COLO668 (cell line): ENCODE measurements around the gene RNU5D-1.
"Not testable (repeated sequence)": the region's sequence is repeated elsewhere in the genome, so short reads cannot be mapped to it uniquely, and the experiment has no call there.

Experiments
- DNase-seq: peaks from one replicate; lab custom pipeline; 2025; ENCODE audit not compliant: unreplicated experiment; lab: John Stamatoyannopoulos, UW

RNU5D-1 gene

DNA sequence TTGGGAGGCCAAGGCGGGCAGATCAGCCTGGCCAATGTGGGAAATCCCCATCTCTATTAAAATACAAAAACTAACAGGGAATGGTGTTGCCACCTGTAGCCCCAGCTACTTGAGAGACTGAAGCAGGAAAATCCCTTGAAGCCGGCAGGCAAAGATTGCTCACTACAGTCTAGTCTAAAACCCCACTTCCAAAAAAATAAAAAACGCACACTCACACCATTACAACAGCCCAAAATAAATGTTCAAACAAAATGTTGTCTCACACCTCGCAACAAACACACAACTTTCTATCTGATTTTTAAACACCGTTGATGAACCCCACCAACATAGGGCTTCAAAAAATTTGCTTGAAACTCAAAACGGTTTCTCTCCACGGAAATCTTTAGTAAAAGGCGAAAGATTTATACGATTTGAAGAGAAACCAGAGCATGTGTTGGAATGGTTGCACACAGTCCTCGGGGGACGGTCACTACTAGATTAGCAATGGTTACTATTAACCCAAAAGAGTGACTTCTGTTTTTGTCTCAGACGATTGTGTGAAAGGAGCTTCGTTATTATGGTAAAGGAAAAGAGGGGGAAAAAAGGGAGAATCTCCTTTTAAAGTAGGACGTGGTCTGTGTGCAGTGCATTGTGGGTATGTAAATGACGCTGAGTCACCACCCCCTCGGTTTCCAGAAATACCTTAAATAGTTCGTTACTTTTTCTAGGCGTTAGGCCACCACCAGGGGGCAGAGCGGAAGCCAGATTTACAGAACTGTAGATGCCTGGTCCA, at the start of gene RNU5D-1:
Gene RNU5D-1, minus strand, starts transcription at position 430 of the 772 bp plus-strand sequence.
- peak; percentile 98 for DNase-seq

DNA sequence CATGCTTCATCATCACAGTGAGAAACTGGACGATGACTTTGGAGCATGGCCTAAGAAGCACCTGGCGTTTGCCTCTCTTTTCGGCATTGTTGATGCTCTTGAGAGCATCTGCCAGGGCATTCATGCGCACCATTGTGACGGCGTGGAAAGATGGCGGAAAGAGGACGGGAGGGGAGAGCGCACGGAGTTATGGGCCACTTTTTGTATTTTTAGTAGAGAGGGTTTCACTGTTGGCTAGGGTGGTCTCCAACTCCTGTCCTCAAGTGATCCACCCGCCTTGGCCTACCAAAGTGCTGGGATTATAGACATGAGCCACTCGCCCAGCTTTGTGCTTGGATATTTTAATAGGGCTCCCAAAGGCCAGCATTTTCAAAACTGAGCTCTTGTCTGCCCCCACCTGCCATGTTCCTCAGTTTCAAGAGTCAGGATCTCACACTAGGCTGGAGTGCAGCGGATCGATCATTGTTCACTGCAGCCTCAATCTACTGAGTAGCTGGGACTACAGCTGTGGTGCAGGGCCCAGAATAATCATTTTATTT, 49.7 kb upstream of the RNU5D-1 start:
- DNase-seq, result no peak

DNA sequence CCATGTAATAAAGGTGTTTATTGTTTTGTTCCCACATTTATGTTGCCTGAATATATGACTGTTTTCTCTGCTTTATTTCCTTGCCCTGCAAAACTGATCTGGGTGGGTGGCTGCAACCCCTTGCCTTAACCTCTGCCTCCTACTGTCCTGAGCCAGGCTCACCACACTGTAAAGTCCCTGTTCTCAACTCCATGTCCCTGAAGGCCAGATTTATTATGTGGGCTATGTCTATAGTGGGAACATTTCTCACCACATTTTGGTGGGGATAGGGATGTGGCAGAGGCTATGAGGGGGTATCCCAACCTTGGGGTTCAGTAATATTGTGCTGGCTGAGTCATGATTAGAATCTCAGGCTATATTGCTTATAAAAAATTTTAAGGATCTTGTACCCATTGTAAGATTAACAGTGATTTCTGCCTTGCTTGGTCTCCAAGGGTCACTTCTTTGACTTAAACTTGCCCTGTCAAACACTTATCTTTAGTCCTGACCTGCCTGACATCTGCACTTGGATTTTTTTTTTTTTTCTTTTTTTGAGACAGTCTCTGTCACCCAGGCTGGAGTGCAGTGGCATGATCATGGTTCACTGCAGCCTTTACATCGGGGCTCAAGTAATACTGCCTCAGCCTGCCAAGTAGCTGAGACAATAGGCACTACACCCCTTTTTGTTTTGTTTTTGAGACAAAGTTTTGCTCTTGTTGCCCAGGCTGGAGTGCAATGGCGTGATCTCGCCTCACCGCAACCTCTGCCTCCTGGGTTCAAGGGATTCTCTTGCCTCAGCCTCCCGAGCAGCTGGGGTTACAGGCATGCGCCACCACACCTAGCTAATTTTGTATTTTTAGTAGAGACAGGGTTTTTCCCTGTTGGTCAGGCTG, 48.0 kb upstream of the RNU5D-1 start:
- no peak for DNase-seq

DNA sequence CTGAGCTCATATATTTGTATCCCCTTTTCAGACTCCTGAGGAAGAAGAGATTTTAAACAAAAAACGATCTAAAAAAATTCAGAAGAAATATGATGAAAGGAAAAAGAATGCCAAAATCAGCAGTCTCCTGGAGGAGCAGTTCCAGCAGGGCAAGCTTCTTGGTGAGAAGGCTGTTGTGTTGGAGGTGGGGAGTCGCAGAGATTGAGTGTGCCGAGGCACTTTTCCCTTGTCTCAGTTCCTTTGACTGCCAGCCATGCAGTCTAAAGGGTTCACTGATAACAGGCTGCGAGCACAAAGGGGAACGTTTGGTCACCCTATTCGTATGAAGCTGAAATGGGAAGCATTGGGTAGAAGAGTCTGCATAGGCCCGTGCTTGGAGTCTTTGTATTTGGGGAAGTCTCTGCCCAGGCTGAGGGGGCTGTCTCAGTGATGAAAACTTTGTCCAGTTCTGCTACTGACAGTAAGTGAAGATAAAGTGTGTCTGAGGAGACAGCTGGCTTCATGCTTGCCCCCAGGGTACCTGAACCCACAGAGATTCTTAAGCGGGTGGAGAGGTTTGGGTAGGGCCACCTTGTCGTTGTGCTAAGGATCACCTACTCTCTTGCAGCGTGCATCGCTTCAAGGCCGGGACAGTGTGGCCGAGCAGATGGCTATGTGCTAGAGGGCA, 47.1 kb upstream of the RNU5D-1 start:
- no peak for DNase-seq

DNA sequence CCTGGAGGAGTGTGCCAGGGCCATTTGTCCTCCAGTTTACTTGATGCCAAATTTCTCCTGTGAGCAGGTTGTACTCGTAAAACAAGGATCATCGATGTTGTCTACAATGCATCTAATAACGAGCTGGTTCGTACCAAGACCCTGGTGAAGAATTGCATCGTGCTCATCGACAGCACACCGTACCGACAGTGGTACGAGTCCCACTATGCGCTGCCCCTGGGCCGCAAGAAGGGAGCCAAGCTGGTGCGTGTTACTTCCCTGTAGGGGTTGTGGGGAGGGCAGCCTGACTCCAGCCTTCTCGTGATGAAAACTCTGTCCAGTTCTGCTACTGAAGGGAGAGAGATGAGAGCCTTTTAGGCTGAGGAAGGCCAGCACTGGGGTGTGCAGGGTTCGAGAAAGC, 46.6 kb upstream of the RNU5D-1 start:
- DNase-seq, result no peak

DNA sequence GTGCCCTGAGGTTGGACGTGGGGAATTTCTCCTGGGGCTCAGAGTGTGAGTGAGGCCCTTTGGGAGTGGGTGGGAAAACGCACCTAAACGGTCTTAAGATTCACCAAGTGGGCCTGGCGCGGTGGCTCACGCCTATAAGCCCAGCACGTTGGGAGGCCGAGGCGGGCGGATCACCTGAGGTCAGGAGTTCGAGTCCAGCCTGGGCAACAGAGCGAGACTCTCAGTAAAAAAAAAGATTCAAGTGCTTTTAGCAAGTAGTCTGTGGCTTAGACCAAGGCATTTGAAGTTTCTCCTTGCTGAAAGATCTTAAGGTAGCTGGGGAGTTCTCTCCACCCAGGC, 45.7 kb upstream of the RNU5D-1 start:
- DNase-seq, result no peak

DNA sequence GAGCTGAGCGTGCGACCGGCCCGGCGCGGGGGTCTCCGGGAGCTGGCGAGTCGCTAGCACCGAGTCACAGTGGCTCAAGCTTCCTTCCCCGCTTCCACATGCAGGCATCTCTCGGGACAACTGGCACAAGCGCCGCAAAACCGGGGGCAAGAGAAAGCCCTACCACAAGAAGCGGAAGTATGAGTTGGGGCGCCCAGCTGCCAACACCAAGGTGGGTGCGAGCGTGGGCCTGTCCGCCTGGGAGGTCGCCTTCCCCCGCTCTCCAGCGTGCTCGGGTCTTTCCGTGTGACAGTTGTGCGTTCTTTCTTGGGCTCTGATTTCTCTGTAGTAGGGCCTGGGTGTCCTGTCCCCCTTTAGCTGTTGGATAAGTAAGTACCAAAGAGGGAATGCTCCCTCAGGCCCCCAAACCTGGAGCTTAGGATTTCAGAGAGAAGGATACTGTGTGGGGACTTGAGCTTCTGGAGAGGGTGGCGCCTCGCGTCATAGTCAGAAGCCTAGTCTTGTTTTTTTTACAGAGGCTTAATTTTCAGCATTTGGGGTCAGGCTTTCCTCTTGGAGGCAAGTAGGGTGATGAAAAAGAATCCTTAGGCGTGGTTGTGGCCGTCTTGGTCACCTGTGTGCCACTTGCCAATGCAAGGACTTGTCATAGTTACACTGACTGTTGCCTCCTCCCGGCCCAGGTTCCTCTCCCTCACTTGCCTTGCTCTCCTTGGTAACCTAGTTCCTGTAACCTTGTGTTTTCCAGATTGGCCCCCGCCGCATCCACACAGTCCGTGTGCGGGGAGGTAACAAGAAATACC, 45.2 kb upstream of the RNU5D-1 start:
- DNase-seq, result peak; percentile 71

DNA sequence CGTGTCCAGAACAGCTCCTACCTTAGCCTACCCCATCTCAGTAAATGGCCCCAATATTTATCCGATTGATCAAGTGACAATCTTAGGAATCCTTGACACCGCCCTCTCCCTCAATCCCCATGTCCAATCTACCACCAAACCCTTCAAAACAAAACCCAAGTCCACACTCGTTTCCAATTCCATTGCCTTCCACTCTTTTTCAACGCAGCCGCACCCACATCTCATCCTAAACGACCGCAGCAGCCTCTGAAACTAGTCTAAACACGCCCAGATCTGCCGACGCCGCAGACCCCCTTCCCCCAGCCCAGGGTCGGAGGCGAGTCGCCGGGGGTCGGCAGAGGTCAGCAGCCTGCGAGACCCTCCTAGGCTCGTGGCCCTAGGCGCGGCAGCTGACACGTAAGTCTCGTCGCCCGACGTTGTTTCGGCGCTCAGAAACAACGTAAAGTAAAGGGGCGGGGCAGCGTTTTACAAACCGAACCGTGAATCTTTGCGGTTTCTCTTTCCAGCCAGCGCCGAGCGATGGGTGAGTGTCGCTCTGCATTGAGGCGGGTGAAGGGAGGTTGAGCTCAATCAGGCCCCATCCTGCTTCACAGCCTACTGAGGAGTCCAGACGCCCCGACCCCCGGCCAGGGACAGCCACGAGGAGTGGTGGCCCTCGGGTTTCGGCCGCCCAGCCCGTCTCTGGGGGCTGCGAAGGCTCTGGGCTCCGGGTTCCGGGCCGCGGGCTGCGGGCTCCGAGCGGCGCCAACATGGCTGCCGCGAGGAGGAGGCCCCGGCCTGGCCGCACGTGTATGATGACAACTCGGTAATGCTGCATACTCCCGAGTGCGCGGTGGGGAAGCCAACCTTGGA, 44.3 kb upstream of the RNU5D-1 start, which contains the start of gene RPS8:
Gene RPS8, plus strand, starts transcription at position 463 of the 852 bp plus-strand sequence. Its CDS starts 57 bp downstream, at position 520.
- DNase-seq, result peak; percentile 99

DNA sequence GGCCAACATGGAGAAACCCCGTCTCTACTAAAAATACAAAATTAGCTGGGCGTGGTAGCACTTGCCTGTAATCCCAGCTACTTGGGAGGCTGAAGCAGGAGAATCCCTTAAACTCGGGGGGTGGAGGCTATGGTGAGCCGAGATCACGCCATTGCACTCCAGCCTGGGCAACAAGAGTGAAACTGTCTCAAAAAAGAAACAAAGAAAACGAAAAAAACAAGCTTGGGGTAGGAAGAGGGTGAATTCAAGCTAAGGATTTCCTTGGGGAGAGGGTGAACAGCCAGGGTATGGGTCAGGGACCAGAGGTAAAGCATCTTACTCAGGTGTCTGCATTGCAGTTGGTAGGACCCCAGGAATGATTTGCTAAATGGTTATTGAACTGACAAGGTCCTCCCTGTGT, 35.5 kb upstream of the RNU5D-1 start:
- not testable (repeated sequence) for DNase-seq

DNA sequence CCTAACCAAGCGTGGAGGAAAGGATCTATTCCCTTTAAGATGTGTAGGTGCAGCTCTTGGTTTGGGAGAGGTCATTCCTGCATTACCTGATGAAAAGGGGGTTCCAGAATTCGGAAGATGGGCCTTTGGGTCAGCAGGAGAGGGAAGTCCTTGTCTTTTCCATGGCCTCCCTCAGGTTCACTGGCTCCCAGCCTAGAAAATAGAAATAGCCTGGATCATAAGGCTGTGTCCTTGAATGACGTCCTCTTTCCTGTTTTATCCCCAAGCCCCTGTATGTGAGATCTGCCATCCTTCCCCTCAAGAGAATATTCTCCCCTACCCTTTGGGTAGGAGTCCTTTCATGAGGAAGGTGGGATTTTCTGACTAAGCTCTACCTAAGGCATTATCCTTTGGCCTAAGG, 29.9 kb upstream of the RNU5D-1 start:
- no peak for DNase-seq

DNA sequence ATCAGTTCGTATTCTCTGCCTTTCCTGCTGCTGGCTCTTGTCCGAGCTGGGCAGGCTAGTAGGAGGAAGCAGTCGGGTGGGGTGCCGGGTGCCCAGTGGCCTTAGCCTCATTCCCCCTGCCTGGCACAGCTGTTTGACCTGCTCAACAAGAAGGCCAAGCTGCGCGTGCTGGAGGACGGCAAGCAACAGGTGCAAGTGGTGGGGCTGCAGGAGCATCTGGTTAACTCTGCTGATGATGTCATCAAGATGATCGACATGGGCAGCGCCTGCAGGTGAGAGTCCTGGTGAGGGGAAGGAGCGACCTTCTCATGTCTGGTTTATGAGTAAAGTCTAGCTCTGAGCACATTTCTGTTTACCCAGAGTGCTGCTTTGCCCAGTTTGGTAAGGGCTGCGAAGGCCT, 28.1 kb upstream of the RNU5D-1 start:
- no peak for DNase-seq

DNA sequence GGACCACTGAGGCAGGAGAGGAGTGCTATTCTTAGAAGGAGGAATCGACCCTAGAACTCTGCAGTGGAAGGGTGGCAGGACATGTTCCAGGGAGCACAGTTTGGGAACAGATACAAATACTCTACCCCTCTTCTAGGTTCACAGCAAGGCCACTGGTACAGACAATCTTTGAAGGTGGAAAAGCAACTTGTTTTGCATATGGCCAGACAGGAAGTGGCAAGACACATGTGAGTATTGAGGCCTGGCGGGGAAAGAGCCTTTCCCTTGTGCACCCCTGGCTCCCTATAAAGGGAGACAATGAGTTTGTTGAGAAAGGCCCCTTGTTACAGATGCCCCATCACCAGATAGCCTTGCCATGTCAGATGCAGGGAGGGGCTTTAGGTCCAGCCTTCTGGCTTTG, 26.4 kb upstream of the RNU5D-1 start:
- no peak for DNase-seq

DNA sequence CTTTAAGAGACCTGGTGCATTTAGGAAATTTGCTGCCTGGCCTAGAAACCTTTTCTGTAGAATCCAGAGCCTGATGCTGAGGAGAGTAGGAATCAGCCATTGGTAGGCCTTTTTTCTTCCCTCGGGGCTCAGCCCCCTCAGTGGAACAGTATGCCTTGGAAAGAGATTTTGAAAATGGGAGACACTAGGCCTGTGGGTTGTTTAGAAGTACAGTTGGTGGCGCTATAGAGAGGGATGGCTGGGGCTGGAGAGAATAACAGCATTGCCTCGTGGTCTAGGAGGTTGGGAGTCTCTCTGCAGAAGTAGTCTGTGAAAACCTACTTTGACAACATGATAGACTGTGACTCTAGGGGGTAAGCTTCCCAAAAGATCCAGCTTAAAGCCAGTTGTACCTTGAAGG, 16.9 kb upstream of the RNU5D-1 start:
- no peak for DNase-seq

DNA sequence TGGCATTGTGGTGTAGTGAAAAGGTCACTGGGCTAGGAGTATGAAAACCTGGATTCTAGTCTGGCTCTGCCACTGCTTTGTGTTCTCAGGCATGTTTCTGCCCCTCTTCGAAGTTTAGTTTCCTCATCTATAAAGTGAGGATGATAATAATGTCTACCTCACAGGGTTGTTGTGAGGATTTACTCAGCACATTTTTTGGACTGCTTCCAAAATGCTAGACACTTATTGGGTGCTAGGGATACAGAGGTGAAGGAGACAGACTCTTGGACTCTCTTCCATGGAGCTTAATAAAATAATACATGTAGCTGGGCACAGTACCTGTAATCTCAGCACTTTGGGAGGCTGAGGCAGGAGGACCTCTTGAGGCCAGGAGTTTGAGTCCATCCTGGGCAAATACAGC, 12.2 kb upstream of the RNU5D-1 start:
- no peak for DNase-seq

DNA sequence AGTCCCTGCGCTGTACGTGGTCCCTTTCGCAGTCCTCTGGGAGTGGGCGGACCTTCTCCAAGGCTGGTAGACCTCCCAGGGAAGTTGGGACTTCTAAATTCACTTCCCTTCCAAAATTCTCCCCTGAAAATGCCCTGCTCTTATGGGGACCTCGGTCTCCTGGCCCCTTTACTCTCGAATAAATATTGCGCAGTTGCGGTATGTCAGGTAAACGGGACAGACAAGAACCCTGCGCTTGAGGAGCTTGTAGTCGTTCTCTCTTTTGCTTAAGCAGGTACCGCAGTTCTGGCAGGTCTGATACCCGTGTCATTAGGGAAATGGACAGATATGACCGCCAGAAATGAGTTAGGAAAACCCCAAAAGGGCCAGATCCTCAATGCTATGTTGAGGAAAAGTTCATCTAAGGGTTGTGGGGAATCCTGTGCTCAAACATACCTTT, 9.2 kb upstream of the RNU5D-1 start:
- DNase-seq, result no peak

DNA sequence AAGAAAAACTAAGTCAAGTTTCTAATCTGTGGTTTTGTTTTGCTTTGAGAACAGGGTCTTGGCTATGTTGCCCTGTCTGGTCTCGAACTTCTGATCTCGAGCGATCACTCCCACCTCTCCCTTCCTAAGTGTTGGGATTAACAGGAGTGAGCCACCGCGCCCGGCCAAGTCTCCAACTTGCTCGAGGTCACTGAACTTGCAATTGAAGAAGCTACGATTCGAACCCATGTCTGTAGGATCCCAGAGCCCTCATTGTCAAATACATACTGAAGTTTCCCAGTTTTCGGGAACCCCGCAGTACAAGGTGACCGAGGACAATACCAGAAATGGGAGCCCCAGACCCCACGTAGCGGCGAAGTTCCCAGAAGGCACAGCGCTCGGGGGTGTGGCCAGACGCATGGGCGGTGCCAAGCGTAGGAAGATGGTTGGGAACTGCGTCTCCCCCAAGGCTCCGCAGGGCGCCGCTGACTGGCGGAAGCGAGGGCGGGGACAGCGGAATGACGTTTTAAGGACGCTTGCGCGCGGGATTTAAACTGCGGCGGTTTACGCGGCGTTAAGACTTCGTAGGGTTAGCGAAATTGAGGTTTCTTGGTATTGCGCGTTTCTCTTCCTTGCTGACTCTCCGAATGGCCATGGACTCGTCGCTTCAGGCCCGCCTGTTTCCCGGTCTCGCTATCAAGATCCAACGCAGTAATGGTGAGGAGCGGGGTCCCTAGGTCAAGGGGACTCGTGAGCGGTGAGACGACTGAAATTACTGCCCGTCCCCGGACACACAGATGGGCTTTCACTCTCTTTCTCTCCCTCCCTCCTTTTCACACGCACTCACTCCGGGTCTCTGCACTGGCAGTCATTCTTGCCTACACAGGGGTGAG, 8.6 kb upstream of the RNU5D-1 start, which contains the start of gene KIF2C:
Gene KIF2C, plus strand, starts transcription at position 531 of the 872 bp plus-strand sequence. Its CDS starts 96 bp downstream, at position 627.
- peak; percentile 100 for DNase-seq

DNA sequence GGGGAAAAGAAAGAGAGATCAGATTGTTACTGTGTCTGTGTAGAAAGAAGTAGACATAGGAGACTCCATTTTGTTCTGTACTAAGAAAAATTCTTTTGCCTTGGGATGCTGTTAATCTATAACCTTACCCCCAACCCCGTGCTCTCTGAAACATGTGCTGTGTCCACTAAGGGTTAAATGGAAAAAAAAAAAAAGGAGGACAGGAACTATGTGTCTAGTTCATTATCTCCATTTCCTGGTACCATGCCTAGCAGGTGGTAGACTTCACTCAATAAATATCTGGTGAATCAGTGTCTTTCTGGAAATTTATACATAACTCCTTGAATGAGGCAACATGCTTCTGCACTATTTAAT, 8.0 kb upstream of the RNU5D-1 start:
- not testable (repeated sequence) for DNase-seq

DNA sequence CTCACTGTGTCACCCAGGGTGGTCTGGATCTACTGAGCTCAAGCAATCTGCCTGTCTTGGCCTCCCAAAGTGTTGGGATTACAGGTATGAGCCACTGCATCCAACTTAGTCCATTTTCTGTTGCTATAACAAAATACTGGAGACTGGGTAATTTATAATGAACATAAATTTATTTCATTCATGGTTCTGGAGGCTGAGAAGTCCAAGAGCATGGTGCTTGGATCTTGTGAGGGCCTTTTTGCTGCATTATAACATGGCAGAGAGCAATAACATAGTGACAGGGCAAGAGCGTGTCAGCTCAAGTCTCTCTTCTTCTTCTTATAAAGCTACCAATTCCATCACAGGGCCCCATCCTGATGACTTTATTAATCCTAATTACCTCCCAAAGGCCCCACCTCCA, 5.0 kb upstream of the RNU5D-1 start:
- no peak for DNase-seq

DNA sequence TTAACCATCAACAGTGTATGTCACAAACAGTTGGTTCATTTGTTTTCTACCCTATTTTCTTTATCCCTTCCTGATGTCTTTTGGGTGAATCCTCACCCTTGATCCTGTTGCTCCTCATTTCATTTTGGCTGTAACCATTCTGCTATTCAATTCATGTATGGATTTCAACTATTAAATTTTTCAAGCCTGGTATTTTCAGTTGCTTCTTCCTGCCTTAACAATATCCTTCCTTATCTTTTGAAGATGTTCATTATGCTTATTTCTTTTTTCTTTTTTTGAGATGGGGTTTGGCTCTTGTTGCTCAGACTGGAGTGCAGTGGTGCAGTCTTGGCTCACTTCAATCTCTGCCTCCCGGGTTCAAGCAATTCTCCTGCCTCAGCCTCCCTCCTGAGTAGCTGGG, 2.8 kb upstream of the RNU5D-1 start:
- no peak for DNase-seq
